ENCODE results near the gene FLT4. TPM values are rescaled to one million over a fixed set of nuclear protein-coding genes. Genes with fewer than 3 reads are reported as not detected.
A peak's percentile ranks its signal among the peaks of the same experiment; 100 is the strongest.

Gene FLT4
- total RNA-seq, 1 donor from 2014 or later: 541 TPM

DNA sequence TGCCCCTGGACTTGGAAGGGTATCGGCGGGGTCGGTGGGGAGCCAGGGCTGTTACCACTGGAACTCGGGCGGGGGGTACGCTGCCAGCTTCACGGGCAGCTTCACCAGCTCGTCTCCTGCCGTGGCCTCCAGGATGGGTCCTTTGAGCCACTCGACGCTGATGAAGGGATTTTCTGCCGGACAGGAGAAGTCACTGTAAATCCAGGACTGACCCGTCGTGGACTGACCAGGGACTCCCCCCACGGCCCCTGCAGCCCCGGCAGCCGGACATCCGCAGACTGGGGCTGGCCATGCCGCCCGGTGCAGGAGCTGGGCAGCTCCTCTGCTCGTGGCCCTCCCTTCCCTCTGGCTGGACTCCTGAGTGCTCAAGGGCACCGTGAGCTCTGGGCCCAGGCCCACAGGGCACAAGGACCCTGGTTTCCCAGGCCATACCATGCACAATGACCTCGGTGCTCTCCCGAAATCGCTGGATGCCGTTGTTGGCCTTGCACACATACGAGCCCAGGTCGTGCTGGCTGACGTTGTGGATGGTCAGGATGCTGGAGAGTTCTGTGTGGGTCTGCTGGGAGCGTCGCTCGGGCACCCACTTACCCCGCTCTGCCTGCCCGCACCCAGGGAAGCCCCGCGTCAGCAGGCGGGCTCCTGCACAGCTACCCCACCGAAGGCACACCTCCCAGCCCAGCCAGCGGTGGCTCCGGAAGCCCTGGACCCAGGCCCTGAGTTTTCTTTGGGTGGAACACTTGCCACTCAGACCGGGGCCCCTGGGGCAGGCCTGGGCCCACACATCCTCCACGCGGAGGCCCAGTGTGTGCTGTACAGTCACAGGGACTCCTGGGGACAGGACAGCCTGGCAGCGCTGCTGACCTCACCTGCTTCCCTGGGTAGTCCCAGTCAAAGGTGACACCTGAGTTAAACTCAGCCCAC, 20.3 kb downstream of the FLT4 start:
- Mint-ChIP-seq H3K9me3 (ENCODE audit: unreplicated experiment) (no peaks in the 10 kb centered on the region), H3K36me3 (ENCODE audit: low read depth, unreplicated experiment) (peaks cover 41% of the 10 kb centered on the region), H3K4me3 (ENCODE audit: unreplicated experiment) (peak overlapping the region; percentile 65), H3K27ac (ENCODE audit: unreplicated experiment) (no peak overlapping the region), H3K27me3 (ENCODE audit: unreplicated experiment) (peaks cover 33% of the 10 kb centered on the region), H3K4me1 (ENCODE audit: unreplicated experiment) (peaks cover 34% of the 10 kb centered on the region)
- TF ChIP-seq, protein P1, sequence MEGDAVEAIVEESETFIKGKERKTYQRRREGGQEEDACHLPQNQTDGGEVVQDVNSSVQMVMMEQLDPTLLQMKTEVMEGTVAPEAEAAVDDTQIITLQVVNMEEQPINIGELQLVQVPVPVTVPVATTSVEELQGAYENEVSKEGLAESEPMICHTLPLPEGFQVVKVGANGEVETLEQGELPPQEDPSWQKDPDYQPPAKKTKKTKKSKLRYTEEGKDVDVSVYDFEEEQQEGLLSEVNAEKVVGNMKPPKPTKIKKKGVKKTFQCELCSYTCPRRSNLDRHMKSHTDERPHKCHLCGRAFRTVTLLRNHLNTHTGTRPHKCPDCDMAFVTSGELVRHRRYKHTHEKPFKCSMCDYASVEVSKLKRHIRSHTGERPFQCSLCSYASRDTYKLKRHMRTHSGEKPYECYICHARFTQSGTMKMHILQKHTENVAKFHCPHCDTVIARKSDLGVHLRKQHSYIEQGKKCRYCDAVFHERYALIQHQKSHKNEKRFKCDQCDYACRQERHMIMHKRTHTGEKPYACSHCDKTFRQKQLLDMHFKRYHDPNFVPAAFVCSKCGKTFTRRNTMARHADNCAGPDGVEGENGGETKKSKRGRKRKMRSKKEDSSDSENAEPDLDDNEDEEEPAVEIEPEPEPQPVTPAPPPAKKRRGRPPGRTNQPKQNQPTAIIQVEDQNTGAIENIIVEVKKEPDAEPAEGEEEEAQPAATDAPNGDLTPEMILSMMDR (IDR thresholded peaks at IDR 0.05; ENCODE audit: unreplicated experiment): no peak
- no peak for DNase-seq (ENCODE audit: low spot score)

DNA sequence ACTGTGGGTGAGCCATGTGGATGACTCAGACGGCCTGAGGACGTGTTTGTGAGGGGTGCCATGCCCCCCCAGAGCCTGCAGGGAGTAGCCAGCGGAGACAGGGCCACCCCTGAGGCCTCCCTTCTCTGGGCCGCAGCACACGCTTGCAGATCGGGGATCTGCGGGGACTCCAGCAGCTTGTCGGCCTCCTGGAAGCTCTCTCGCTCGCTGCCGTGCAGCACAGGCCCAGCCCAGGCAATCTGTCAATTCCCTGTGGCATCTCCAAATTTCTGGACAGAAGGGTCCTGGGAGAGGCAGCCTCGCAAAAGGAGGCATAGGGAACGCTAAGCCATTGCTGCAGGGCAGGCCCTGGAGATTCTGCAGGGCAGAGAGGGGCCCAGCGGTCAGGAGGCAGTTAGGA, 21.2 kb downstream of the FLT4 start:
- peaks cover 37% of the 10 kb centered on the region for H3K36me3 Mint-ChIP-seq (ENCODE audit: low read depth, unreplicated experiment)
- no peak for DNase-seq (ENCODE audit: low spot score)
- H3K4me3 Mint-ChIP-seq (ENCODE audit: unreplicated experiment): no peak overlapping the region
- no peaks in the 10 kb centered on the region for H3K9me3 Mint-ChIP-seq (ENCODE audit: unreplicated experiment)
- H3K4me1 Mint-ChIP-seq (ENCODE audit: unreplicated experiment): peaks cover 32% of the 10 kb centered on the region
- peaks cover 34% of the 10 kb centered on the region for H3K27me3 Mint-ChIP-seq (ENCODE audit: unreplicated experiment)
- TF ChIP-seq, protein P1 (IDR thresholded peaks at IDR 0.05; ENCODE audit: unreplicated experiment): no peak
- H3K27ac Mint-ChIP-seq (ENCODE audit: unreplicated experiment): no peak overlapping the region

- Mint-ChIP-seq H3K4me1 (ENCODE audit: unreplicated experiment) (peaks cover 32% of the 10 kb centered on the region), H3K27ac (ENCODE audit: unreplicated experiment) (peak overlapping the region; percentile 70), H3K36me3 (ENCODE audit: low read depth, unreplicated experiment) (peaks cover 40% of the 10 kb centered on the region), H3K27me3 (ENCODE audit: unreplicated experiment) (peaks cover 35% of the 10 kb centered on the region), H3K4me3 (ENCODE audit: unreplicated experiment) (no peak overlapping the region), H3K9me3 (ENCODE audit: unreplicated experiment) (no peaks in the 10 kb centered on the region)
- no peak for DNase-seq (ENCODE audit: low spot score)
- TF ChIP-seq, protein P1 (IDR thresholded peaks at IDR 0.05; ENCODE audit: unreplicated experiment): no peak
Observed at GRCh38 chr5:180627386-180628120, 21.8 kb downstream of the FLT4 start.

- H3K9me3 Mint-ChIP-seq (ENCODE audit: unreplicated experiment): no peaks in the 10 kb centered on the region
- TF ChIP-seq, protein P1 (IDR thresholded peaks at IDR 0.05; ENCODE audit: unreplicated experiment): no peak
- H3K4me1 Mint-ChIP-seq (ENCODE audit: unreplicated experiment): peaks cover 34% of the 10 kb centered on the region
- no peak overlapping the region for H3K4me3 Mint-ChIP-seq (ENCODE audit: unreplicated experiment)
- peaks cover 35% of the 10 kb centered on the region for H3K27me3 Mint-ChIP-seq (ENCODE audit: unreplicated experiment)
- no peak for DNase-seq (ENCODE audit: low spot score)
- H3K27ac Mint-ChIP-seq (ENCODE audit: unreplicated experiment): no peak overlapping the region
- H3K36me3 Mint-ChIP-seq (ENCODE audit: low read depth, unreplicated experiment): peaks cover 39% of the 10 kb centered on the region
Observed at GRCh38 chr5:180626661-180627385, 22.6 kb downstream of the FLT4 start.

All from endothelial cell (in vitro differentiated cells).